ENCODE results near the gene THUMPD2.
"Not testable (repeated sequence)": the region's sequence is repeated elsewhere in the genome, so short reads cannot be mapped to it uniquely, and the experiment has no call there.

Gene THUMPD2

DNA sequence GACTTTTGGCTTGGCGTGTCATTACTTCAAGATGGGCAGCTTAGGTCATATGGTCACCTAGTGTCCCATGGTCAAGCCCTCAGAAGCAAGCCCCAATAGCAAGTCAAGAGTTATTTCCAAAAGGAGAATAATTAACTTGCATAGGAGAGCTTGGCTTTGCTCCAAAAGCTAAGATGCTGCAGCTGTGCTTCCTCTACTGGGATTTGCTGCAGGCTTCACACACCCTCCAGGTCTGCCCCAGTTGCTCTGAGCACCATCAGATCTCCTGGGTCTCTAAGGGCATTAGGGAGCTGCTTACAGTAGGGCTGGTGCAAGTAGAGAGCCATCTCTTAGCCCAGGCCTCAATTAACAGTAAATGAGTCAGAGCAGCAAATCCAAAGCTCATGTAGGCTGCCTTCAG is 46.6 kb downstream of the THUMPD2 start:
- POLR2A ChIA-PET (ENCODE audit: low non-redundant PET), result no interaction called here
- CTCF ChIA-PET, result interaction anchor here (0.9 kb wide), 1 partner anchor 353 kb away, joined by 3 read pairs; no protein-coding TSS in a partner anchor
- no peak overlapping the region for H3K27ac ChIP-seq
- DNase-seq (ENCODE audit: low spot score), result no peak
- no peak for TF ChIP-seq CTCF (conservative IDR thresholded peaks at IDR 0.05; ENCODE audit: low read depth)

- POLR2A ChIA-PET (ENCODE audit: low non-redundant PET), result no interaction called here
Measured at GRCh38 chr2:39731546-39731945, 47.5 kb downstream of the THUMPD2 start.

GRCh38 chr2:39730685-39731302 is 48.3 kb downstream of the THUMPD2 start:
- peak; percentile 26 for DNase-seq (ENCODE audit: low spot score)
- POLR2A ChIA-PET (ENCODE audit: low non-redundant PET), result no interaction called here
- CTCF ChIA-PET, result interaction anchor here (0.6 to 1.5 kb wide), 5 partner anchors 11 to 1392 kb away, joined by 3 to 5 read pairs (median 4); no protein-coding TSS in a partner anchor
- no peak for TF ChIP-seq CTCF (conservative IDR thresholded peaks at IDR 0.05; ENCODE audit: low read depth)
- no peak overlapping the region for H3K27ac ChIP-seq

More at GRCh38 chr2:39731546-39731945, 47.5 kb downstream of the THUMPD2 start:
- CTCF ChIA-PET, result interaction anchor here (0.6 kb wide), 1 partner anchor 11 kb away, joined by 3 read pairs; no protein-coding TSS in a partner anchor
- no peak for TF ChIP-seq CTCF (conservative IDR thresholded peaks at IDR 0.05; ENCODE audit: low read depth)
- DNase-seq (ENCODE audit: low spot score), result no peak
- no peak overlapping the region for H3K27ac ChIP-seq

DNA sequence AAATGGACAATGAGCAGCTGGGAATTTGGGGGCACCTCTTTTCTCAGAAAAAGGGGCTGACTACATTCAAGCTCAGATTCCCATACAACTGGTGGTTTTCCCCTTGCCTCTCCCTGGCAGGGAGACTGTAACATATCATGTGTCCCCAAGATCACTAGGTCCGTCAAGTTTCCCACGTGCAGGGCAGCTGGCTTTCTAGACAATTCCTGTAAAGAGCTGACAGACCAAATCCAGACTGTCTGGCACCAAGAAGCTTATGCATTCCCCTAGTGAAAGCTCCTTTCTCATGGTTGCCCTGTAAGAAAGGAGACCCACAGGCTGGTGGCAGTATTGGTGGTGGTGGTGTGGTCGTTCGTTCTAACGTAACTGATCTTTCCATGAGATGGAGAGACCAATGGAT is 48.8 kb downstream of the THUMPD2 start:
- no peak for TF ChIP-seq CTCF (conservative IDR thresholded peaks at IDR 0.05; ENCODE audit: low read depth)
- CTCF ChIA-PET, result interaction anchor here (0.6 to 1.5 kb wide), 4 partner anchors 108 to 1391 kb away, joined by 3 to 5 read pairs (median 4); no protein-coding TSS in a partner anchor
- DNase-seq (ENCODE audit: low spot score), result no peak
- POLR2A ChIA-PET (ENCODE audit: low non-redundant PET), result no interaction called here
- no peak overlapping the region for H3K27ac ChIP-seq

- CTCF ChIA-PET, result interaction anchor here (0.6 kb wide), 1 partner anchor 26 kb away, joined by 10 read pairs; no protein-coding TSS in a partner anchor
- POLR2A ChIA-PET (ENCODE audit: low non-redundant PET), result no interaction called here
- TF ChIP-seq CTCF (conservative IDR thresholded peaks at IDR 0.05; ENCODE audit: low read depth), result peak; percentile 33; the same call in 1 of the 2 replicates
- no peak overlapping the region for H3K27ac ChIP-seq
- peak; percentile 44 for DNase-seq (ENCODE audit: low spot score)
Measured at GRCh38 chr2:39728941-39729351, 50.1 kb downstream of the THUMPD2 start.

- POLR2A ChIA-PET (ENCODE audit: low non-redundant PET); DNase-seq (ENCODE audit: low spot score); H3K27ac ChIP-seq: not testable (repeated sequence)
- CTCF ChIA-PET, result interaction anchor here (0.7 kb wide), 1 partner anchor 418 kb away, joined by 4 read pairs; no protein-coding TSS in a partner anchor
Measured at GRCh38 chr2:39728085-39728484, 51.0 kb downstream of the THUMPD2 start.

DNA sequence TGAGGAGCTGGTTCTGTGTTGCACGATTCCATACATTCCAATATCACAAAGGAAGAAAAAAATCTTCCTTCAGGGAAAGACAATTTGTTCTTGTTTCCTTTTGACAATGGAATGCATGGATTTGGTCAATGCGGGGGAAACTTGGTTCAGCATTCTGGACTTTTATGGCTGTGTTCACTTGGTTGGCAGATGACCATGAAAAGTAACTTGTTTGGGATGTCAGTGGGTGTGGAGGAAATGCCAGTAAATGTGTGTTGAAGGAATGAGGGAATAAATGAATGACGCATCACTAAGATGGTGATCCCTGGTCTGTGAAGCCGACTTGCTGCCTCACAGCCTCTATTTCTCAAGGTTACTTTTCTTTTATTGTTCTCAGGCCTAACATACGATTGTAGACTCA is 53.7 kb downstream of the THUMPD2 start:
- POLR2A ChIA-PET (ENCODE audit: low non-redundant PET), result no interaction called here
- no peak for DNase-seq (ENCODE audit: low spot score)
- no peak overlapping the region for H3K27ac ChIP-seq
- CTCF ChIA-PET, result no interaction called here
- TF ChIP-seq CTCF (conservative IDR thresholded peaks at IDR 0.05; ENCODE audit: low read depth), result no peak
